Limb (tissue), 2 donors: Measurements from ENCODE around the gene ZNF575.
"Not testable (repeated sequence)": the region's sequence is repeated elsewhere in the genome, so short reads cannot be mapped to it uniquely, and the experiment has no call there.

Experiments
- DNase-seq, 2 donors: peaks; one replicate each; pipeline ENCODE4 v3.0.0-alpha.2; 2016; ENCODE audit errors: extremely low spot score in 2 of 2

The ZNF575 gene

DNA sequence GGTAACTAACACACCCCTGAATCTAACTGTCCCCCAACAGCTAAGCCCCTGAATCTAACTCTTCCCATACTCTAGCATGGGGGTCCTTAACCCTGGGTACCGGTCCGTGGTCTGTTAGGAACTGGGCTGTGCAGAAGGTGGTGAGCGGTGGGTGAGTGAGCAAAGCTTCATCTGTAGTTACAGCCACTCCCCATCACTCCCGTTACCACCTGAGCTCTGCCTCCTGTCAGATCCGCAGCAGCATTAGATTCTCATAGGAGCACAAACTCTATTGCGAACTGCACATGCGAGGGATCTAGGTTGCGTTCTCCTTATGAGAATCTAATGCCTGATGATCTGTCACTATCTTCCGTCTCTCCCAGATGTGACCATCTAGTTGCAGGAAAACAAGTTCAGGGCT is 22.3 kb upstream of the ZNF575 start:
- no peak for DNase-seq

DNA sequence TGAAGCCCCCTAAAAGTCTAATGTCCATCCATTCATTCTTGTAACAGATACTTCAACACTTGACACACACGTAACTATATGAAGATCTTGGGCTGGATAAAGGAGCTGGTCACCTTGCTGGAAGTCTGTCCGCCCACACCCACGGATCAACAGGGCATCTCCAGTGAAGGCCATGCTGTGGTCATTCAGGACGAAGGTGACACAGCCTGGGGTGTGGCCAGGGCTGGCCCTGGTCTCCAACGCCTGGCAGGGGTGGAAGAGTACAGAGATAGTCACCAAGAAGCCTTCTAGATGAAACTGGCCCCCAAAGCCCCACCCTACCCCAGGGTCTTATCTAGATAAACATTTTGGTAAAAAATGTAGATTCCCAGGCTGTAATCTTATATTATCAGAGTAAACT is 21.7 kb upstream of the ZNF575 start:
- no peak for DNase-seq

DNA sequence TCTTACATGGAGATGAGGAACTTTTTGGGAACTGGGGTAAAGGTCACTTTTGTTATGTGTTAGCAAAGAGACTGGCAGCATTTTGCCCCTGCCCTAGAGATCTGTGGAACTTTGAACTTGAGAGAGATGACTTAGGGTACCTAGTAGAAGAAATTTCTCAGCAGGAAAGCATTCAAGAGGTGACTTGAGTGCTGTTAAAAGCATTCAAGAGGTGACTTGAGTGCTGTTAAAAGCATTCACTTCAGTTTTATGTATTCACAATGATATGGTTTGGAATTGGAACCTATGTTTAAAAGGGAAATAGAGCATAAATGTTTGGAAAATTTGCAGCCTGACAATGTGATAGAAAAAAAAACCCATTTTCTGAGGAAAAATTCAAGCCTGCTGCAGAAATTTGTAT is 20.6 kb upstream of the ZNF575 start:
- DNase-seq, result not testable (repeated sequence)

DNA sequence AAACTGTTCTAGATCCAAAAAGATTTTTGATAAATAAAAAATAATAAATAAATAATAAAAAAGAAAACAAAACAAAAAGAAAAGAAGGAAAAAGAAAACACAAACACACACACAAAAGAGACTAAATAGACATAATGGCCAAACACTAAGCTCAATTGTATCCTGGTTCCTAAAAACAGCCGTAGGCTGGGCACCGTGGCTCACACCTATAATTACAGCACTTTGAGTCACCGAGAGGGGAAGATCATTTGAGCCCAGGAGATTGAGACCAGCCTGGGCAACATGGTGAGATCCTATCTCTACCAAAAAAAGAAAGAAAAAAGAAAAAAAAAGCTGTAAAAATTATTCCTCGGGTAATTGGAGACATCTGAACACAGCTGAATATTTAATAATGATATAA is 14.9 kb upstream of the ZNF575 start:
- DNase-seq, result no peak

DNA sequence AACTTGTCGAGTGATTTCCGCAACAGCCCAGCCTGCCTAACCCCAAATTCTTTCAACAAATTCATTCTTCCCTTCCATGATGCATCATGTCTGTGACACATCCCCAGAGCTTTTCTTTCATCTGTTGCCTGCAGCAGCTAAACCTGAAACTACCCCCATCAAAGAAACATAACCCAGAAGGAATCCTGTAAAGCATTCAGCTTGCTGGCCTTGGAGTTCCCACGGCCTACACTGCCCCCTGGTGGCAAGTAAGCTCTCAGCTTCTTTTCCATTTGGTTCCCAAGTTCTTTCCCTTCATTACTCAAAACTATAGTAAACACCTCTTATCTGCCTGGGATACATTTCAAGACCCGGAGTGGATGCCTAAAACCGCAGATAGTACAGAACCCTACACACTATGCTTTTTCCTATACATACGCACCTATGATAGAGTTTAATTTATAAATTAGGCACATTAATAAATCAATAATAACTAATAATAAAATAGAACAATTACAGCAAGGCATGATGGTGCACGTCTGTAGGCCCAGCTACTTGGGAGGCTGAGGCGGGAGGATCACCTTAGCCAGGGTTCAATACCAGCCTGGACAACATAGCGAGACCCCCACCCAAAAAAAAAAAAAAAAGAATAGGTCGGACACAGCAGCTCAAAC is 13.4 kb upstream of the ZNF575 start:
- DNase-seq, result peak; percentile 87 to 89

DNA sequence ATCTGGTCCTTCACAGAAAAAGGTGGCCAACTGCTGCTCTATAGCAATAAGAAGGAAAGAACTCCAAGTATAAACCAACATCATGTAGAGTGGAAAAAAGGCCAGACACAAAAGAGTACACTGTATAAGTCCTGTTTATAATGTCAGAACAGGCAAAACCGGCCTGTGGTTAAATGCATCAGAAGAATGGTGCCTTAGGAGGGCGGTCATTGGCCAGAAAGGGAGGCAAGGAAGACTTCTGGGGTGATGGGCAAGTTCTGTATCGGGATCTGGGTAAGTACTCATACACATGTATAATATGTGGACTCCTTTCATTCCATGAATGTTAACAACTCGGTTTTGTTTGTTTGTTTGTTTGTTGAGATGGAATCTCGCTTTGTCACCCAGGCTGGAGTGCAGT is 10.1 kb upstream of the ZNF575 start:
- DNase-seq, result no peak

DNA sequence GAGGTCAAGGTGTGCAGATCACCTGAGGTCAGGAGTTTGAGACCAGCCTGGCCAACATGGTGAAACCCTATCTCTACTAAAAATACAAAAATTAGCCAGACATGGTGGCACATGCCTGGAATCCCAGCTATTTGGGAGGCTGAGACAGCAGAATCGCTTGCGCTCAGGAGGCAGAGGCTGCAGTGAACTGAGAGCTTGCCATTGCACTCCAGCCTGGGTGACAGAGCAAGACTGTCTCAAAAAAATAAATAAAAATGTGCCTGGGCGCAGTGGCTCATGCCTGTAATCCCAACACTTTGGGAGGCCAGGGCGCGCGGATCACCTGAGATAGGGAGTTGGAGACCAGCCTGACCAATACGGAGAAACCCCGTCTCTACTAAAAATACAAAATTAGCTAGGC is 9.3 kb upstream of the ZNF575 start:
- DNase-seq, result not testable (repeated sequence)

DNA sequence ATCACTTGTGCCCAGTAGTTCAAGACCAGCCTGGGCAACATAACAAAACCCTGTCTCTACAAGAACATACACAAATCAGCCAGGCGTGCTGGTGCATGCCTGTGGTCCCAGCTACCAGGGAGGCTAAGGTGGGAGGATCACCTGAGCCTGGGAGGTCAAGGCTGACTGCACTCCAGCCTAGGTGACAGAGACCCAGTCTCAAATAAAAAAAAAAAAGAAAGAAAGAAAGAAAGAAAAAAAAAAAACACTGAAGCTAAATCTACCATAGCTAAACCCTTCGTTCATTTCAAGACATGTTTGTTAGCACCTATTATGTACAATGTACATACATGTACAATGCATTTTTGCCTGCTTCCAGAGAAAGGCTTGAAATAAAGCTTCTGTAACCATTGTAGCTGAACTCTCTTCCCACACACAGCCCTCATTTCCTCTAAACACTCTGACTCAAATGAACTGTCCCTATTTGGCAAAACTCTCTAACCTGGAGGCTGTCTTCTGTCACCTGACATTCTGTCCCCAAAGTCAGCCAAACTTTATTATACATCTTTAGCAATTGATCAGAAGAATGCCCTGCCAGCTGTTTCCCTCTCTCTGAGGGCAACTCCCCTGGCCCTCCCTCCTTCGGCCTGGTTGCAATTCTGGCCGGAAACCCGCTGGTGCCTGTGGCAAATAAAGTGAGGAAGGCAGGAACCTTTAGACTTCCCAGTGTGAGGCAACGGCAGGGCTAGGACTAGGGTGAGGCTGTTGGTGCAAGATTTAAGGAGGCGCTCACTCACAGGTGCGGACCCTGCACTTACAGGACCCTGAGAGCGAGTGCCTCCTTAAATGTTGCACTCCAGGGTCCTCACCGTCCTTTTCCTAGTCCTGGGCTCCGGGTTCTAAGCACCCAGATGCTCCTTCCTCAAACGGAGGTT is 7.8 kb upstream of the ZNF575 start:
- peak in 1 of 2 donors; percentile 5 for DNase-seq

DNA sequence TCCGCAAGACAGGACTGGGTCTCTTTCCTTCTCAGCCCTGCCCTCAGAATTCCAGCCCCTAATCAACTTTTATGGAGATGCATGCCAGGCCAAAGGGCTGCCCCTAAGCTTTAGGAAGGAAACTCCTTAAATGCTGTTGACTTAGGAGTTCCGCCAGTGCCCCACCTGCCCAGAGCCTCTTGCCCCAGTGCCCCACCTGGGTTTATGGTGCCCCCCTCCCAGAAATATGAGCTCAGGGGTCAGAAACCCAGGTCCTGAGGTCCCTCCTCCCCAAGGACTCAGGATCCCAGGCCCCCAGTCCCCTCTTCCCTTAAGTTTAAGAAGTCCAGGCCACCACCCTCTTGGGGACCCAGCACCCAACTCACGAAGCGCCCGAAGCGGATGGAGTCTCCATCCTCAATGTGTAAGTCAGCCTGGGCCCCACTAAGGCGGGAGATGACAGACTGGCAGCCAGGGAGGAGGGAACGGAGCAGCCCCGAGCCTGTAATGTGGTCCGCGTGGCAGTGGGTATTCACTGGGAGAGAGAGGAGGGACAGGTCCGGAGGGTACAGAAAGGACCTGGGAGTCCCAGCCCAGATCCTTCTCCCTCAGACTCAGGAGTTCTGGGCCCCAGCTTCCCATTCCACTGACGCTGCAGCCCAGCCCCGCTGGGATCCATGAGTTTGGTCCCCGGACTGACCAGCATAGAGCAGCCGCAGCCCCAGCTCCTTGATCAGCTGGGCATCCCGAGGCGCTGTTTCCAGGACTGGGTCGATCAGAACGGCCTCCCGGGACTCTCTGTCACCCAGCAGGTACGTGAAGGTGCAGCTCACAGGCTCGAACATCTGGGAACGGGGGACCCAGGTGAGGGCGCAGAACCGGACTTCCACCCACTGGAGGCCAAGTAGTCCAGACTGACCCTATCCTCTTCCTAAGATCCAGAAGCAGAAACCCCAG is 6.9 kb upstream of the ZNF575 start:
- DNase-seq, result no peak

DNA sequence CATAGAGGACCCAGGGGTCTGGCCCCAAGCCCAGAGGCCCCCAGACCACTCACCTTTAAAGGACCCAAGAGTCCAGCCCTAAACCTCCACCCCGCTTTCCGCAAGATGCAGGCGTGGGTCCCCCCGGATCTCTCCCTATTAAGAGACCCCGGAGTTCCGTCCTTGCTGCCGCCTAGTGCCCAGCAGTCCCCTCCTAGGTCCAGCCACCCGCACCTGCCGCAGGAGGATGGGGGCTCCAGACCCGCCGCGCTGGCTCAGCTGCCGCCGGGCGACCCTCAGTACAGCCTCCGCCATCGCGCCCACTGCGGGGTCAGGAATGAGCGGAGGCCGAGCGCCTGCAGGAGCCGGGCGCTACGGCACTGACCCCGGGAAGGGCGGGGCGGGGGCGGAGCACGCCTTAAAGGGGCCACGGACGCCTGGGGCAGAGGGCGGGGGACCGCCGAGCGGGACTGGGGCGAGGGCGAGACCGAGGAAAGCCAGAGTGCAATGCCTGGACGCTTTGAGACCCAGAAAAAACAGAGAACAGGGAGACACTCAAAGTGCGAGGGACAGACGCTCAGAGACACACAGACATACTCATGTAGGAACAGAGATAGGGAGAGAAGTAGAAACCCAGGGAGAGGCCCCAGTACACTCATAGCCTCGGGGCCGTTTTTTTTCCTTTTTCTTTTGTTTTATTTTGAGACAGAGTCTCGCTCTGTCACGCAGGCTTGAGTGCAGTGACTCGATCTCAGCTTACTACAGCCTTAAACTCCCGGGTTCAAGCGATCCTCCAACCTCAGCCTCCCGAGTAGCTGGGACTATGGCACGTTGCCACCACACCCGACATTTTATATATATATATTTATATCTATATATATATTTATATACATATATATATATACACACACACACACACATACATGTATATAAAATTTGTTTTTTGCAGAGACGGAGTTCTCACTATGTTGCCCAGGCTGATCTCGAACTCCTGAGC is 5.8 kb upstream of the ZNF575 start, which contains the start of gene ETHE1:
ETHE1 (minus strand) TSS at position 318 of the 976 bp plus-strand sequence; CDS start at position 294, 24 bp downstream.
- DNase-seq, result peak; percentile 47 to 82

DNA sequence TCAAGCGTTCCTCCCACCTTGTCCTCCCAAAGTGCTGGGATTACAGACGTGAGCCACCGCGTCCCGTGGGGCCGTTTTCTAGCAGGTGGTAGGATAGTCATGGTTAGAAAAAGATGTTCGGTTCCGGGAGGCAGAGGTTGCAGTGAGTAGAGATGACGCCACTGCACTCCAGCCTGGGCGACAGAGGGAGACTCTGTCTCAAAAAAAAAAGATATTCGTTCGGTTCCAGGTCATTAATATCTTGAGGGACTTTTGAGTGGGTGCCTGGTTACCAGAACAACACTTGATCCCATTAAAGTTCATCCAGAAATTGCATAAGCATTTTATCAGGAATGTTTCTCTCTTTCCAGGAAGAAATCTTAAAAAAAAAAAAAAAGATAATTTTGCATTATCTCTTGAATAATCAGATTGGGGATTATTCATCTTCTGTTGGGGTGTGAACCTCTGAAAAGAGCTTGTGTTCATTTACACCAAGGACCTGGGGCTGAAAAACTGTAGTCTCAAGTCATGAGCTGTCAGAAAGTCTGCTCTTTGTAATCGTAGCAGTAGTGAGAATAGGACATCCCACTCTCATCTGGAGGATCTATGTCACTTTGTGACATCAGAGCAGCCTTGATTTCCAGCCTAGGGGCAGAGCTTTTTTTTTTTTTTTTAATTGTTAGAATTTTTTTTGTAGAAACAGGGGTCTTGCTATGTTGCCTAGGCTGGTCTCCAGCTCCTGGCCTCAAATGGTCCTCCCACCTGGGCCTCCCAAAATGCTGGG is 4.9 kb upstream of the ZNF575 start:
- no peak for DNase-seq

DNA sequence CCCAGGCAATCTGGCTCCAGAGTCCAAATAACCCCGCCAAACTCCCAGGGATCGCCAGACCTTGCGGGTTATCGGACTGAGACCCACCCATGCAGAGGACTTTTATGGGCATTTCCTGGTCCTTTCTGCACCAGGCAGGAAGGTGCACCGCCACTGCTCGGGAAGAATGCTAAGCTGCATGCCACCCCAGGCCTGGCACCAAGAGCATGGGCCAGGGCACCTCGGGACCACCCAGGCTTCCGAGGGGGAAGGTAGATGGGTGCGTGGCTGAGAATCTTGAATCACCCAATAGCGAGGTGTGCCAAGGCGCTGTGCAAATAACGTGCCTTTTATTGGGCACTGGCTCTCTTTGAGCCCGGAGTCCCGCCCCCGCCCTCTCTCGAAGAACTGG is 422 bp upstream of the ZNF575 start:
- DNase-seq, result no peak

DNA sequence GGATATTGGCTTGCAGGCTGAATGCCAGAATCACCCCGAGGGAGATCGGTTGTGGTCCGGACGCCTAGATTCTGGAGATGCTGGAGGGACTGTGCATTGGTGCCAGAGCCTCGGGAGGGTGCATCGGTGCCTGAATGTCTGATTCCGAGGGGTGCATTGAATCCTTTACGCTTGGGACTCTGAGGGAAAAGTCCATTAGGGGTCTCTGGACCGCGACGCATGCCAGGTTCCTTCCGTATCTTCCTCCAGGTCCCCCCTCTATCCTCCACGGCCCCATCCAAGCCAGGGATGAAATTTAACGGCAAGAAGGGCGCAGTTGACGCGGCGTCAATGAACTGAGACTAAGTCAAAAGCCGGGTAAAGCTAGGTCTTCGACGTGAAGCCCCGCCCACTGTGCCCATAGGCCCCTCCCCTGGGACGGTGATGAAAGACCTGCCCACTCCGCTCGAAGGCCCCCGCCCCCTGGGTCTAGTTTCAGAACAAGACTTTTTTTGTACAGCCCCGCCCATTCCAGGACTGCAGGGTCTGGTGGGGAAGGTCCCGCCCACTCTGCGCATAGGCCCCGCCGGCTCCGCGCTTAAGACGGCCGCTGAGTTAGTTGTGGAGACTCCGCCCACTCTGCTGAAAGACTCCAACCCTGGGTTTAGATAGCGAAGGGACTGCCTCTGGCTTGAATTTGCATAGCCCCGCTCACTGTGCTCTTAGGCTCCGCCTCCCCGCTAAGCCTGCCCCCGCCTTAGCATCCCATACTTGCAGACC is 737 bp downstream of the ZNF575 start:
- DNase-seq, result peak; percentile 97 to 99

DNA sequence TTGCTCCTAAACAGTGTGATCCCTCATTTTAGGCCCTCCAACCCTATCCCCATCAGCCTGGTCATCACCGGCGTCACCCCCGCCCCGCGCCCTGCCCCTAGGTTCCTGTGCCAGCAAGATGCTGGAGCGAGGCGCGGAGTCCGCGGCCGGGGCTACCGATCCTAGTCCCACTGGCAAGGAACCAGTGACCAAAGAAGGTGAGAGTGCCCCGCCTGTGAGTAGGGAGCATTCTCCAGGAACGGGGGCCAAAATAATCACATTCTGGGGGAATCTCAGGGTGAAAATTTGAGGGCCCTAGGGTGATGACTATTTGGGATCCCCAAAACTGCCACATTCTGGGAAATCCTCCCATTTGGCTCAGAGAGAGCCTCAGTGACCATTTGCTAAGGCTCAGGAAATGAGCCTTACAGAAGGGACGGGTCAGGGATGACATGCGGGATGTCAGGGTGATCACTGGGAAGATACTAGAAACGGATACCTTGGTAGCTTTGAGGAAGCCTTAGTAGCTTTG is 1.4 kb downstream of the ZNF575 start:
- no peak for DNase-seq

DNA sequence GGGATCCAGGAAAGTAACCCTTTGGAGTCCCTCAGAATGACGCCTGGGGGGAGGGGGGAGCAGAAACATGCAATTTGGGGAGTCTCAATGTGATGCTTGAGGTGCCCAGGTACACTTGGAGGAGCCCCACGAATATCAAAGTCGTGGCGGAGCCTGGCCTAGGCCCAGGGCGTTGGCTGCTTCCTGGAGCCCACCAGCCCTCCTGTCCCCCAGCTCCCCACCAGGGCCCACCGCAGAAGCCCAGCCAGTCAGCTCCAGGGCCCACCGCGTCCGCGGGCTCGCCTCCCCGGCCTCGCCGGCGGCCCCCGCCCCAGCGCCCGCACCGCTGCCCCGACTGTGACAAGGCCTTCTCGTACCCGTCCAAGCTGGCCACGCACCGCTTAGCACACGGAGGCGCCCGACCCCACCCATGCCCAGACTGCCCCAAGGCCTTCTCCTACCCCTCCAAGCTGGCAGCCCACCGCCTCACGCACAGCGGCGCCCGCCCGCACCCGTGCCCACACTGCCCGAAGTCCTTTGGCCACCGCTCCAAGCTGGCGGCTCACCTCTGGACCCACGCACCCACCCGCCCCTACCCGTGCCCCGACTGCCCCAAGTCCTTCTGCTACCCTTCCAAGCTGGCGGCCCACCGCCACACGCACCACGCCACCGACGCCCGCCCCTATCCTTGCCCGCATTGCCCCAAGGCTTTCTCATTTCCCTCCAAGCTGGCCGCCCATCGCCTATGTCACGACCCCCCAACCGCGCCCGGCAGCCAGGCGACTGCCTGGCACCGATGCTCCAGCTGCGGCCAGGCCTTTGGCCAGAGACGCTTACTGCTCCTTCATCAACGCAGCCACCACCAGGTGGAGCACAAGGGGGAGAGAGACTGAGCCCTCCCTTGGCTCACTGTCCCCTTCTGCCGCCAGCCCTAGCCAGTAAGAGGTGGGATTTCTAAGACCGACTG is 2.1 kb downstream of the ZNF575 start:
- peak; percentile 60 to 76 for DNase-seq

DNA sequence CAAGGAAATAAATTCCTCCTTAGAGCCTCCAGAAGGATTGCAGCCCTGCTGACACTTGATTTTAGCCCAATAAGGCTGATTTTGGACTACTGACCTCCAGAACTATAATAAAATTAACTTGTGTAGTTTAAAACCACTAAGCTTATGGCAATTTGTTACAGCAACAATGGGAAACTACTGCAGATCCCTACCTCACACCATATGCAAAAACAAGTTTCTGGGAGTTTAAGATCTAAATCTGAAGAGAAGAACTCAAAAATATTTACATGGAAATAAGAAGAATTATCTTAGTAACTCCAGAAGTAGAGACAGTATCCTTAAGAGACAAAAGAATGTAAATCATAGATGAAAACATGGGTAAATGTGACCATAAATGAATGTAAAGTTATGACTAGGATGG is 5.9 kb downstream of the ZNF575 start:
- DNase-seq, result no peak

DNA sequence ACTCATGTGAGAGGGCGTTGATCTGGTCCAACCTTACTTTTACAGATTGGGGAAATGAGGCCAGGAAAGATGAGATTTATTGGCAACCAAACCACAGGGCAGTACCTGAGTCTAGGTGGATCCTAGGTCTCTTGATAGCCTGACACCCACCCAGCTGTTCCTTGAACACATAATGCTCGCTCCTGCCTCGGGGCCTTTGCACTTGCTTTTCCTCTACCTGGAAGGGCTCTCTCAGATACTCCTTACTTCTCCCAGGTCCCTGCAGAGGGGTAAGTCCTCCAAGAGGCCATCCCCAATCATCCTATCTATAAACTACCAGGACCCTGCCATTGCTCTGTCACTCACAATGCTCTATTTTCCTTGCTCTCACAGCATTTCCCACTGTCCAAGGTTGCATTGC is 7.4 kb downstream of the ZNF575 start:
- no peak for DNase-seq
